ENCODE results near the gene CTDP1.

Gene CTDP1

DNA sequence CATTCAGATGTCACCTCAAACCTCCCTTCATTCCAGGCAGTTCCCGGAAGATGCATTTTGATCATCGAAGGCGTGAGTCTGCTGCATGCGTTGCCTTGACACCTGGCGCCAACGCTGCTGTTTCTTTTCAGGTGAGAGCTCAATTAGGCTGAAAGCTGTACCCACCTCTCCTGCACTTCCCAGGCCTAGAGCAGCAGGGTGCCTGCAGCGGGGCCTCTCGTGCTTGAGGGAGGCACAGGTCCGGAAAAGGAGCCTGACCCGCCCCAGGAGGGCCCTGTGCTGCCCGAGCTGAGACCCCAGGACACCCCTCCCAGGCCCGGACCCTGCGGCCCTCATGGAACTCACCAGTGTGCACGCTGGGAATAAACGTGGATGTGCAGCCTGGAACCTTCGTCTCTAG is 86.7 kb downstream of the CTDP1 start:
- no peak for DNase-seq (ENCODE audit: low read depth in 2 of 2)

DNA sequence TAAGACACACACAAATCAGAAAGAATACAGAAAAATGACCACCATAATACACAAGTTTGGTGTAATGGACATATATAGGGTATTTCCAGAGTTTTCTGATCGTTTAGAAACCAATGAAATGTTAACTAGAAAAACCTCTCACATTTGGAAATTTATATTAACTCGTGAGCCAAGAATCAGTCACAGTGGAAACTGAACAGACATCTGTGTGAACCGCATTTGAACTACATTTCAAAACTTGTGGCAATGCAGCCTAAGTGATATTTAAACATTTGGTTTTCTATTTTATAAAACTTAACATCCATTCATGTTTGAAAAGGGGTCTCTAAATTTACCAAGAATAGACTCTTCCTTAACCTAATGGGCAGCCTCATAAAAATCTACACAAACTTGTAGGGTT is 89.1 kb downstream of the CTDP1 start:
- no peak for DNase-seq (ENCODE audit: low read depth in 2 of 2)

- no peak for DNase-seq (ENCODE audit: low read depth in 2 of 2)
Measured at GRCh38 chr18:79769698-79770500, 90.3 kb downstream of the CTDP1 start.

- DNase-seq (ENCODE audit: low read depth in 2 of 2): no peak
Measured at GRCh38 chr18:79770501-79770815, 90.9 kb downstream of the CTDP1 start.

DNA sequence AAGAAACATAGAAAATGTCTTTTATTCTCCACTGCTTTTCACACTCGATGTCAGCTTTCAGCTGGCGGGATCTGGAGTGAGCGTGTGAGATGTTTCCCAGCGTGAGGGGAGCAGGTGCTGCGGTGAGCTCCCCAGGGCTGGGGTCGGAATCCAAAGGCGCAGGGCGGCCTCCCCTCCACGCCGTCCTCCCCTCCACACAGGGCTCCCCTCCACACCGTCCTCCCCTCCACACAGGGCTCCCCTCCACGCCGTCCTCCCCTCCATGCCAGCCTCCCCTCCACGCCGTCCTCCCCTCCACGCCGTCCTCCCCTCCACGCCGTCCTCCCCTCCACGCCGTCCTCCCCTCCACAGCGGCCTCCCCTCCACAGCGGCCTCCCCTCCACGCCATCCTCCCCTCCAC is 91.2 kb downstream of the CTDP1 start:
- DNase-seq (ENCODE audit: low read depth in 2 of 2): no peak

GRCh38 chr18:79771446-79772107 is 92.0 kb downstream of the CTDP1 start:
- no peak for DNase-seq (ENCODE audit: low read depth in 2 of 2)

DNA sequence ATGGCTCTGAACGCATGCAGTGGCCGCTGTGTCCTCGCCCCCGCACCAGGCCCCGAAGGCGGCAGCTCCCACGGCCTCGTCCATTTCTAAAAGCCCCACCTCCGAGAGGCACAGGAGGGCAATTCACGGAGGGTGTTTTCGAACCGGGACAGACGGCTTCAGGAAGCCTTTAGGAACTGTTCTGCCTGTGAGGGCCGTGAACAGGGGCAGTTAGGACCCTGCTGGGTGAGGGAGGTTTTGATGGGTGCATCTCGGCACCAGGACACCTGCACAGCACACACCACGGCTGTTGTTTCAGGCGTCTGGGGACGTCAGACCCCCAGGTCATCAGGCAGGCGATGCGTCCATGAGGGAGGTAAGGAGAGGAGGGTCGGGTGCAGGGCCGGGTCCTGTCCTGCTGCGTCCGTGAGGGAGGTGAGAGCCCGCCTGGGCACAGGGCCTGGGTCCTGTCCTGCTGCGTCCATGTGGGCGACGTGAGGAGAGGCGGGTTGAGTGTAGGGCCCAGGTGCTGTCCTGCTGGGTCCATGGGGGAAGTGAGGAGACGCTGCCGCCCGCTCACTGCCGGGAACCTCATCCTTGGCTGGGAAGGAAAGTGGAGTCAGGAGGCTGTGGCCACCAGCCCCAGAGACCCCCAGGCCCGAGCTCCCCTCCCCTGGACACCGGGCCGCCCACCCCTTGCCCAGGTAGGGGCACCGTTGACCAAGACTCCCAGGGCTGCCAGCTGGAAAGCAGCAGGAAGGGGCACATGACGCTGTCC is 92.7 kb downstream of the CTDP1 start:
- no peak for DNase-seq (ENCODE audit: low read depth in 2 of 2)

DNA sequence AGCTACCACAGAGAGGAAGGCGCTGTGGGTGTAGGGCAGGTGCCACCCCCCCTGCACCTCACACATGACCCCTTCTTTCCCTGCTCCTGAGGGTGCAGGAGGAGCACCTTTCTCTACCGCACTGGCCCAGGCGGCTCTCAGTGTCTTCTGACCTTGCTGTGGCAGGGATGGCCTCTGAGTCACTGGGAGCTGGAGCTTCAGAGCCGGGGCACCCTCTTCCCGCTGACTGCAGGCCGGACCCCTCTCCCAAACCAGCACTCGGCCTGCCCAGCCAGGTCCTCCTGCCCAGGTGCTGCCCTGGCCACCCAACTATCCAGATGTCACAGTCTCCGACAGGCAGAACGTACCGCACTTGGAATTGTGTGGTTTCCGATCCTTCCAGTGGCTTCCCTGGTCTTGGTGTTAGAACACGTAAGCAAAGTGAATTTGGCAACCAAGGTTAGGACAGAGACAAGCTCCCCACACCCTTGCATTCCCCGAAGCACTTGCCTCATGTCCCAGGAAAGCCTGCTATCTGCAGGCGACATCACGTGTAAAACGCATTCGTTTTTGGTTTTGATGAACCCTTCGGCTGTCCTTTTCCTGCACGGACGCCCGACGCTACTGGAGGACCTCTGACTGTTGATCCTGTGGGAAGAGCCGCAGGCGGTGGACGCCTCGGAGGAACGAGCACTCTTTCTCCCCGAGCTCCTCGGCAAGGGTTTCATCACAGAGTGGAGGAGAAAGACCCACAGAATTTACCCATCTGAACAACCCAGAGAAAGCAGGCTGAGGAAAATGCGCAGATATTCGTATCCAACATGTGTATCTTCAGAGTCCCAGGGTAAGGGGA is 93.5 kb downstream of the CTDP1 start:
- DNase-seq (ENCODE audit: low read depth in 2 of 2): no peak

DNA sequence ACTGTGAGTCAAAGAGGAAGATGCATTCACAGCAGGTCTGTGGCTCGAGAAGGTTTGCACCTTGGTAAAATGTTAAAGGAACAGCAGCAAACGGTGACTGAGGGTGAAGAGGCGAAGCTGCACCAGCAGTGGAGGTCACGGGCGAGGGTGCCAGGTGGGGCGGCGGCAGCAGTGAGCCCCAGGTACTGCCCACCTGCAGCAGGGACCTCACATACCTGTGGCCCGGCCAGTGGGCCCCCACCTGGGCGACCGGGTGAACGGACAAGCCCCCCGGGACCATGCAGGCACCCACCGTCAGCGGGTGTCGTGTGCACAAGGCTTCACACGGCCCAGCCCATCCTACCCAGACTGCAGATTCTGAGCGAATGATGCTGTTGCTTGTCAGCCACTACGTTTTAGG is 94.5 kb downstream of the CTDP1 start:
- DNase-seq (ENCODE audit: low read depth in 2 of 2): no peak

DNA sequence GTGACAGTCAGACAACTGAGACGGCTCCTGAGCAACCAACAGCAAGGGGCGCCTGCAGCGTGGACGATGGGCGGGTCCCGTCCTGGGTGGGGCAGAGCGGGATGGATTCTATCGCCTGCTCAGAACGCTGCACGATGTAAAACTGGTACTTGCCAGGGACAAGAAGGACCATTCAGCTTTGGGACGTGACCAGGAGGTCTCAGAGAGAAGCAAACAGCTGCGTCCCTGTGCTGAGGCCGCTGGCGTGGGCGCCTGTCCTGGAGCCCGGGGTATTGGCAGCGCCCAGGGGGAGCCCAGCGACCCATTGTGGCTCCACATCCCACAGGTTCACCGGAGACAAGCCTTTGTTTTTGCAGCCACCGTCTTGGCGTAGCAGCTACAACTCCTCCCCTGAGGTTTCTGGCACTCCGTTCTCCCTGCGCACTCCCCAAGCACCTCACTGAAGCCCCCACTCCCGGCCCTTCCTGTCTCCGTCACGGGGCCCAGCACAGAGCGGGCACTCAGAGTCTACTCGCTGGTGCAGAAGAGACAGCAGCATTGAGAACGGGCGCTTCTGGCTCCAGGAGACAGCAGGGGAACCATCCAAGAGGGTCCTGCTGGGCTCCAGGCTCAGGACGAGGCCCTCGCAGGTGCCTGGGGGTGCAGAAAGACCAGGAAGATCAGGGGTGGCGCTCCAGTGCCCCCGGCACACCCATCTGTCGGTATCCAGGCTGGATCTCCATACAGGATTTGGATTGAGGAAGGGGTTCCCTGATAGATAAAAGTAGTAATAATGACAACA is 96.0 kb downstream of the CTDP1 start:
- no peak for DNase-seq (ENCODE audit: low read depth in 2 of 2)

GRCh38 chr18:79776674-79777073 is 97.1 kb downstream of the CTDP1 start:
- DNase-seq (ENCODE audit: low read depth in 2 of 2): no peak

GRCh38 chr18:79778291-79778791 is 98.7 kb downstream of the CTDP1 start:
- DNase-seq (ENCODE audit: low read depth in 2 of 2): no peak

- DNase-seq (ENCODE audit: low read depth in 2 of 2): no peak
Measured at GRCh38 chr18:79779021-79779699, 99.6 kb downstream of the CTDP1 start.

GRCh38 chr18:79779700-79780190 is 100.1 kb downstream of the CTDP1 start:
- no peak for DNase-seq (ENCODE audit: low read depth in 2 of 2)

DNA sequence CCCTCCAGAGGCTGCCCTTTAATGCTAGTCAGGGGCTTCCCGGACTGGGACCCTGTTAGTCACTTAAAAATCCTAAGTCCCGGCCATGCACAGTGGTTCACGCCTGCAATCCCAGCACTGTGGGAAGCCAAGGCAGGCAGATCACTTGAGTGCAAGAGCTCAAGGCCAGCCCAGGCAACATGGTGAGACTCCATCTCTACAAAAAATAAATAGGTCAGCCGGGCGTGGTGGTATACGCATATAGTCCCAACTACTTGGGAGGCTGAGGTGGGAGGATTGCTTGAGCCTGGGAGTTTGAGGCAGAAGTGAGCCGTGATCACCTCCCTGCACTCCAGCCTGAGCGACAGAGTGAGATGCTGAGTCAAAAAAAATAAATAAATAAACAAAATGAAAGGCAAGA is 100.9 kb downstream of the CTDP1 start:
- no peak for DNase-seq (ENCODE audit: low read depth in 2 of 2)

GRCh38 chr18:79781331-79781941 is 101.8 kb downstream of the CTDP1 start:
- DNase-seq (ENCODE audit: low read depth in 2 of 2): no peak

DNA sequence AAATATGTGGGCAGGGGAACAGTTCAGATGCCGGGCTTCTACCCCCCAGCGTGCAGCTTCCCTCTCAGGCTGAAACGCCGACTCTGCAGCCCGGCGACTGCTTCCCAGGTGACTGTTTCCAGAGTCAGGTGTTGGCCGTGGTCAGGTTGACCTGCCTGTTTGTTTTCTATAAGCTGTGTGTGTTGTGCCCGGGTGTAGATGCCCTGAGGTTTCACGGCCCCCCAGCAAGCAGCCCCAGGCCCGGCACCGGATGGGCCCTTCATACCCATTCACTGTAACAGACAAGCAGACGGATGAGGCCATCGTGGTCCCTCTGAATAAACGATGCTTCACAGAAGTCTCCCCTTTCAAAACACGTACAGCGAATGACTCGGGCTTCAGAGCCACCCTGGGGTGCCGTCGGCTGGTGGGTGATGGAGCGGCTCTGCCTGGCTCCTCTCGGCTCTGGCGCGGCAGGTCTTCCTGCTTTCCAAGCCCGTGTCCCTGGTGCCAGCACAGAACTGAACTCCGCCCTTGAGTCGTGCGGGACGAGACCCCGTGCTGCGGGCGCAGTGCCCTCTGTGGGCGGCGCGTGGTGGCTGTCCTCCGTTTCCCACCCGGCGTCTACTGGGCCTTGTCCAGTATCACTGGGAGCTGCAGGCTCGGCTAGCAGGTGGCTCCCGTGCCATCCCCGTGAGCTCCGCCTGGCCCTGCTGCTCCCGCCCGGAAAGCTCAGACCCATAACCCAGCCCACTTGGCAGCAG is 103.1 kb downstream of the CTDP1 start:
- no peak for DNase-seq (ENCODE audit: low read depth in 2 of 2)

DNA sequence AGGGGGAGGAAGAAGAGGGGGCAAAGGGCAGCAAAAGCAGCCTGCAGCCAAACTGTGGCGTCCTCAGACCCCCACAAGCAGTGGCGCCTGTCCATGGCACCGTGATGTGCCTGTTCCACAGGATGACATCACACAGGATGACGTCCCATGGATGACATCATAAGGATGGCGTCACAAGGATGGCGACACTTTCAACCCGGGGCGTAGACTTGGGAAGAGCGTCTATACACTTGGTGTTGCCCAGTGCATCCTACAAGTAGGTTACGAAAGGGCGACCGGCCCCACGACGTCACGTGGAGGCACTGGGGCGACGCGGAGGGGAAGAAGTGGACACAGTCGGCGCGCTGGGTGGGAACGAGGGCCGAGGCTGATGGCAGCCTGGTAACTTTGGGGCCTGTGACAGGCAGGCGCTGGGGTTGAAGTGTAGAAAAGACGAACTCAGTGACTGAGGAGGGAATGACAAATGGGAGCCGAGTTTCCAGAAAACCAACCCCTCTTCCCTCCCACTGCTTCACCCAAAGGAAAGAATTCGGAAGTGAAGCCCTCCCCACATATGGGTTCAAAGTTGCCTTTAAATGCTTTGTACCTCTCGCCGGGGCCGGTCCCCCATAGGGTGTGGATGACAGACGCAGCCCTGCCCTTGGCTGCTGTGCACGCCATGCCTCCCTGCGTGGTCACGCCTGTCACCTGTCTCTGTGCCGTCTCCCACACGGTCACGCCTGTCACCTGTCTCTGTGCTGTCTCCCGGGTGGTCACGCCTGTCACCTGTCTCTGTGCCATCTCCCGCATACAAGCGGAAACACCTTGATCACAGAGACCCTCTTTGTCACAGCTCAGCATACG is 104.7 kb downstream of the CTDP1 start:
- DNase-seq (ENCODE audit: low read depth in 2 of 2): no peak

Measured in stimulated activated CD8-positive, alpha-beta memory T cell treated with anti-CD3 and anti-CD28 coated beads, Interleukin-2, amount 100 ng/mL, for 1 hour (primary cell).